Measurements from ENCODE around the gene SERGEF. TPM values are rescaled to one million over a fixed set of nuclear protein-coding genes. Genes with fewer than 3 reads are reported as not detected.
A peak's percentile ranks its signal among the peaks of the same experiment; 100 is the strongest.
"Not testable (repeated sequence)": the region's sequence is repeated elsewhere in the genome, so short reads cannot be mapped to it uniquely, and the experiment has no call there.

The SERGEF gene
- total RNA-seq, 1 donor from 2014 or later = 20.5 TPM

DNA sequence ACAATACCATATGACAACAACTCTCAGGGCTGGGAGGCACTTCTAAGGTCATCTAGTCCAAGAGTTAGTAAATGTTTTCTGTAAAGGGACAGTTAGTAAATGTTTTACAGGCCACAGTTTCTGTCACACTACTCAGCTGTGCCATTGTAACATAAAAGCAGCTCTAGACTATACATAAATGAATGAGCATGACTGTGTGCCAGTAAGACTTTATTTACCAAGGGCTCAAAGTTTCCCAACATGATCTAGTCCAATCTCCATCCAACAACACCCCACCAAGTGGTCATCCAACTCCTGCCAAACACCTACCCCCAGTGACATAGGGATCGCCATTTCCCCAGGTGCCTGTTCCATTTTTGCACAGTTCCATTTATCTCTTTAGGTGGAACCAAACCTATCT lies 12.1 kb downstream of the SERGEF start:
- no peak for DNase-seq (ENCODE audit: low spot score)

DNA sequence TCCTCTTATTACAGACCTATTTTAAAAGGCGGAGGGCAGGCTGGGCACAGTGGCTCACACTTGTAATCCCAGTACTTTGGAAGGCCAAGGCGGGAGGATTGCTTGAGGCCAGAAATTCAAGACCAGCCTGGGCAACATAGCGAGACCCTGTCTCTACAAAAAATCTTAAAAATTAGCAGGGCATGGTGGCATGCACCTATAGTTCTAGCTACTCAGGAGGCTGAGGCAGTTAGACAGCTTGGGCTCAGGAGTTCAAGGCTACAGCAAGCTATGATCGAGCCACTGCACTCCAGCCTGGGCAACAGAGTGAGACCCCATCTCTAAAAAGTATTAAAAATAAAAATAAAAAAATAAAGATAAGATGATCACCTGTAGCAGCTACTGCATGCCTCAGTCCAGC lies 12.7 kb downstream of the SERGEF start:
- DNase-seq (ENCODE audit: low spot score) = not testable (repeated sequence)

DNA sequence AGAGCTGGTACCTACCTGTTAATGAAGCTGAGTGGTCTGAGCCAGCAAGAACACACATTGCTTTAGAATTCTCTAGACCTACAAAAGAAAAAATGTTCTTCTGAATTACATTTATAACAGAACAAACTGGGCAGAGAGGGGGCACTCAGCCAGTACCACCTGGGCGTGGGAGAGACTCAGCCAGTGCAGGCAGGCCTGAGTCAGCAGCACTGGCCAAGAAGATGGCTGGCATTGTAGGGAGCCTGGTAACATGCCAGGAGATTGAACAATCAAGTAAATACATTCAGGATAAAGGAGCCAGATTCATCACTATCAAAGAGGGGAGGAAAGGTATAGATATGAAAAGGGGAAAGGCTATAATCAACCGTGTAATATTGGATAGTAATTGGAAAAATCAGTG lies 19.9 kb downstream of the SERGEF start:
- DNase-seq (ENCODE audit: low spot score) = no peak

DNA sequence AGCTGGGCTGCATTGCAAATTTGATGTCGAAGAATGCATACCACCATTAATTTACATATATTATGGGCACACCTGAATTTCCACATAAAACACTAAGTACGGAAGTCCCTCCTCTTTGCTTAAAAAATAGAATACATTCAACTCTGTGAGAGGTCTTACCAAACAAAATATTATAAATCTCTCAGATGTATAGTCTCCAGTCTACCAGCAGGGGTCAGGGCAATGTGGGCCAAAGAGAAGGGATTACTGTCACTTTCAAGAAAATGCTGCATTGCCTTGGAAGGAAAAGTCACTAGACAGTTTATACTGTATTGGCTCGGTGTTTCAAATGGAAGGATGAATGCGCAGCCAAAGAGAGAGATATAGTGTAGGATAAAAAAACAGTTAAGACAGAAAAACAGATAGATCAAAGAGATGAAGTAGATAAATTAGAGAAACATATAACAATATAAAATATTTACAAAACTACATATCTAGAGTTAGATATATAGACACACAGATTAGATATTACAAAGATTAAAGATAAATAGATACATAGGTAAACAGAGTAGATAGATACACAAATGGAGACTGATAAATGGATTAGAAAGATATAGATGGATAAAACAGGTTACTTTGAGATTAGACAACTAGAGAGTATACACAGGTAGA lies 20.9 kb downstream of the SERGEF start:
- peak; percentile 44 for DNase-seq (ENCODE audit: low spot score)

DNA sequence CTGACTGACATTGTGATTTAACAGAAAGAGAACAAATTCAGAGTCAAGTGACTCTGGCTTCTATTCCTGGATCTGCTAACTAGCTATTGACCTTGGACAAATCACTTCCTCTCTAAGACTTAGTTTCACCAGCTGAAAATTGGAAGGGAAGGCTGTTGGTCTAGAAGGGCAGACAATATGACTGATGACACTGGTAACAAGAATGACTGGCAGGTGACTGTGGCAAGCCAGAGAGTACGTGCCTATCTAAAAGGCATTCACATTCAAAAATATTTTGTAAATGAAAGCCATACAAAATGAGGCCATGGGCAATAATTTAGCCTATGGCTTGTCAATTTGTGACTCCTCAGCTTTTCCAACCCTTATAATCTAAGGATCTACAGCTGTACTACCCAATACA lies 23.5 kb downstream of the SERGEF start:
- DNase-seq (ENCODE audit: low spot score) = no peak

DNA sequence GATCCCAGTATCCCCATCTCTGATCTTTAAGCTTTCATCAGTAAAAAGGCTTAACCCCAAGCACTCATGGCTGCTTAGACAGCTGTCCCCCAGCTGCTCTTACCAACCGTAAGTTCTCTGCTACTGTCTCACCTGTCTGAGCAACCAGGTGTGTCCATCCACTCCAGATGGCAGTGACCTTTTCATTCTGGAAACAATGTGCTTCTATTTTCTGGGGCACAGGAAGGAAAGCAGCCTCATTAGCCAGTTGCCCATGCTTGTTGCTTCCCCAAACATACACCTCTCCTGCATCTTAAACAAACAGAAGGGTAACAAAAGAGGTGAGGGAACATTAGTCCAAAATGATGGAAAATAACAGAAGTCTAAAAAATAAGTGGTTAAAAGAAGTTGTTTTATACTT lies 24.4 kb downstream of the SERGEF start:
- DNase-seq (ENCODE audit: low spot score) = no peak

DNA sequence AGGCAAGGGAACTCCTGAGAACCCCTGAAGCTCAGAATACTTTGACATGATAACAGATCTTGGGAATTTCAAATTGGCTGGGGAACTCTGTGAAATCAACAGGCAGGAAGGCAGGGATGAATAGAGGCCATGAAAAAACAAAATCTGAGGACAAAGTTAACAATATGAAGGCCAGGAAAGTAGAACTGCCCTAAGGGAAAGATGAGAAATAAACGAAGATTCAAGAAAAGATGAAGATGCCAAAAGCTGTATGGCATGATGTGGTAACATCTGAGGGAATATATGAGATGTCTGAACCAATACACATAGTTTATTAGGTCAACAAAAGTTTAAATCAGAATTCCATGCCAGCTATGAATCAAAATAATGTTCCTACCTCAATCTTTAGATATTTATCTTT lies 25.0 kb downstream of the SERGEF start:
- DNase-seq (ENCODE audit: low spot score) = no peak

DNA sequence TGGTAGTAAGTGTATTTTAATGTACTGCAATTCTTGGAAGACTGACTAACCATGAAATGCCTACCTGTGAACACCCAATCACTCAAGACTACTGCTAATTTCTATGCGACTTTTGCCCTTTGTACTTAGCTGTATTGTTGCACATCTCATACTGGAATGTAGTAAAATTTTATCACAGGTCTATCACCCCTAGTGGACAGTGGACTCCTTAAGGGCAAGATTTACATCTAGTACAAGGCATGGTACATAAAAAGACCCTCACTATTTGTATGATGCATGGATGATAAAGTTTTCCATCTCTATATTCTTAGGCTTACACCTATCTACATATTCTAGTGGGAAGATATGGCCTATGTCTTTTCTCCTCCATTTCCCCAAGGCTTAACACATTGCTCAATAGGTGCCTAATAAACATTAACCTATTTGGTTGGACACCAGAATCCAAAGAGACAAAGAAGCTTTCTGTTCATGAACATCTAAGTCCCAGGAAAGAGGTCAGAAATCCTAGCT lies 26.1 kb downstream of the SERGEF start:
- no peak for DNase-seq (ENCODE audit: low spot score)

DNA sequence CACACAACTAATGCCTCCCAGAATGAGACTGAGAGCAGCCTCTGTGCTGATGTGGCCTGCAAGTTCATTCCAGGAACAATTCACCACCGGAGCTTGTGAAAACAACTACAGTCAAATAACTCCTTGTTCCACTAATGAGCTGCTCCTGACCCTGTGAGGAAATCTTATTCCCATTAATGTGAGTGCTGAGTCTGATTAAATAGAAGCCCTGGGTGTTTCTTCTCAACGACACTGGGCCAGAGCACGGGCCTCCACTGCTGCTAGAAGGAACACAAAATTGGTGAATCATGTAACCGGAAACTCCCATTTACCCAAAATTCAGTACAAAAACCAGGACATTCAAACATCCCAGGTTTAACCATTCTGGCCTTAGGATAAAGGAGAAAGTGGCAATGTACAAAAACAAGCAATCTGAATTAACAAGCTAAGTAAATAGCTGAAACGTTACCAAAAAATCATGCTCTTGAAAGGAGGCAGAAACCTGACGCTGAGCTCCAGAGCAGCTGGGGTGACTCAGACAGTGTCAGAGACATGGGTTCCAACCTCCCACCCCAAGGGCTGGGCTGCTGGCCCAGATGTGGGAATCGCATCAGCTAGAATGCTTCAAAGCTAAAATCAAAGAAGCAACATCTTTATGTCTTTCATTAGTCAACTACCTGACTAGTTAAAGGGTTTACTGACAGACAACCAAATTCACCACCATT lies 26.7 kb downstream of the SERGEF start:
- DNase-seq (ENCODE audit: low spot score) = no peak

DNA sequence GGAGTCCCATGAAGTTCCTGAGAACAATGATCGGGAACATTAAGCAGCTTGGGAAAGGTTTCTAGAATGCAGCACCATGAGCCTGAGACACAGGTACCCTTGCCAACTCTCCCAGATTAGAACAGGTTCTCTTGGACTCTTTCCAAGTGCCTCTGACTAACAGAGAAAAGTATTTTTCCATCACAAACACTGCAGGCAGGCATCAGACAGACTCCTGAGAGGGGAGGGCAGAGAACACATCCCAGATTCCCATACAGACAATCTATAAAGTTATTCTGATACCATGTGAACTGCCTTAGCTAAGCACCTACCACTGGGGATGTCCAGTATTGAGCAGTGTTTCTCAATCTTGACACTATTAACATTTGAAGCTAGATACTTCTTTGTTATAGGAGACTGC lies 27.3 kb downstream of the SERGEF start:
- DNase-seq (ENCODE audit: low spot score) = no peak

DNA sequence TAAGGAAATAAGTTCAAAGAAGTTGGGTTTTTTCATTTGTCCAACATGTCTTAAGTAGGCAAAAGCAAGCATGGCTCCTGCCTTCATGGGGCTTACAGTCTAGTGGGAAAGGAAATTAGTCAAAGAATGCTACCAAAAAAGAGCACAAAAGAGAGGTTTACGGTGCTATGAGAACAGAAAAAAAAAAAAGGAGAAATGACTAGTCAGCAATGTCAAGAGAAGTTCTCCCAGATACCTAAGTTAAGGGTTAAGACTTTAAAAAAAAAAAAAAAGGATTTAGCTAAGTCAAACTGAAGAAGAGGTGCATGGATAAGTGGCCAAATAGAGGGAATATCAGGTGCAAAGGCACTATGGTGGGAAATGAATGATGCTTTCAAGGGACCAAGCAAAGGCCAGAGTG lies 29.3 kb downstream of the SERGEF start:
- DNase-seq (ENCODE audit: low spot score) = no peak

DNA sequence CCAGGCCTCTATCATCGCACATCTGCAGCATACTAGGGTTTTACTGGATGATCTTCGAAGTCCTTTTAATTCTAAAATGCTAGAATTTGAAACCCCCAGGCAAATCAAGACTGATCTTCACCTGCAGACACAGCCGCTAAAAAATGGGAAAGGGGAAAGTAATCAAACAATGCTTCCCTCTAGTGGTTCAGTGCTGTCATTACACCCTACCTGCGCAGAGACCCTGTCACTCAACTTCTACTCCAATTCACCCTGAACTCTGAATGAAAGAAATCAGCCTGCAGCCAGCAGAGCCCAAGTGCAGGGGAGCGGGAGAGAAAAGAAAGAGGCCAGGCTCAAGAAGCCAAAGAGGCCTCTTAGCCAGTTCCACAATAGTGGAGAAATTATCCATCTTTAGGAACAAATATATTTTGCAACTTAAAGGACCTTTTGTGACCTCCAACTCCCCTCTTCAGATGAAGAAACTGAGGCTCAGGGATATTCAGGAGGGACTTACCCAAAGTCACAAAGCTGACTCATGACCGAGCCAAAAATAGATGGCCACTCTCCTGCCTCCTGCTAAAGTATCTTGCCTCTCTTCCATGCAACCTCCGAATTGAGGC lies 33.0 kb downstream of the SERGEF start:
- peak; percentile 18 for DNase-seq (ENCODE audit: low spot score)

DNA sequence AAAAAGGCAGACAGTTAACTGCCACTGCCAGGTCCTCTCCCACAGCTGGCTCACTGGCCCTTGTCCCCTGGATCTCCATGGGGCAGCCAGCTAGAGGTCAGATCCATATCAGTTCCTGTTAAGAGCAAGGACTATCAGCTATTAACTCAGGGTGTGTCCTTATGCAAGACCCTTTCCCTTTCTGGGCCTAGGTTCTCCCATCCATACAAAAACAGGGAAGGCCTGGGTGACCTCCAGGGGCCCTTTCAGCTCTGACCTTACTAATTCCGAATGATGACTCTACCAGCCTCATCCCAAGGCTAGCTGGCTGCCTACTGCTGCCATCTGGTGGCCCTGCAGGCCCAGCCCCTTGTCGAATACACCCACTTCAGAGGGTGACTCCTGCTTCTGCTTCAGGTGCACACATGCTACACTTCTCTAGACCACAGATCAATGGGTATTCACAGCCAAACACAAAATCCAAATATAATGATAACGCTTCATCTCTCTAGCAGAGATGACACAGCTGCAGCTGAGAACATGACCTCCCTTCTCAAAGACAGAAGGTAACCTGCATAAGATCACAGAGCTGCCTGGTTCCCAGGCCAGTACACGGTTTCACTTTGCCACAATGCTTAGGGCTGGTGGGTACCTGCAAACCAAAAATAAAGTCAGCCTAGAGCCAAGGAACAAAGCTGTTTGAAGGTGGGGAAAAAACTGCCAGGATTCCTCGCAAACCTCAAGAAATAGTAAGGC lies 34.1 kb downstream of the SERGEF start:
- DNase-seq (ENCODE audit: low spot score) = peak; percentile 11

DNA sequence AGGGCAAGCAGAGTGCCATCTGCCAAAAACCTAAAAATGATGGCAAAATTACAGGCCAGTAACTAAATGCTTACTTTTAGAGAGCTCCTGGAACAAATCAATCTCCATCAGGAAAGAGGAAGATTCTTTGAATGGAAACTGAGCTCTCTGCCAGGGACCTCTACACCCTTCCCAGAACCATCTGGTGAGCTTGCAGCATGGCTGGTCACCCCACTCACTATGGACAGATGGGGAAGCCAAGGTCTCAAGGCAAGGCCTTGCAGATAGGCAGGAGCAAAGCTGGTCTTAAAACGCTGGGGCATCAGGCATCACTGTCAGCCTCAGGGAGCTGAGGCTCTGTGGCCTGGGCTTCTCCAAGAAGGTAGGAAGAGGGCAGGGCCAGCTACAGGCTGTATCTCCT lies 36.2 kb downstream of the SERGEF start:
- DNase-seq (ENCODE audit: low spot score) = no peak

DNA sequence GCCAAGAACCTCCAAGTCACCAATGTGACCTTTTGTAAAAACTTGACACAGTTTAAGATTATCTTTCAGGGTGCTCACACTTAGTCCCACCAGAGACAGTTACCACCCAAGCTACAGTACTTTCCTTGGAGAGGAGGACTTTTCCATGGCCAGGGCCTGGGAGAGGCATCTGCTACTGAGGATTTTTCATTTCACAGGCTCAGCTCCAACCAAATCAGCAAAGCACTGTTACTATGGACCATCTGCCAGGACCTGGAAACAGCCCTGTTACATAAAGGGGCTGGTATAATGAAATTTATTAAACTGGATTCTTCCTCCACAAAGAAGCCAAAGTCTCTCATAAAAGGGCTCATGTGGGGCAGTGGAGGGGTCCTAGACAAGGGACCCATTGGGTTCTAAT lies 38.6 kb downstream of the SERGEF start:
- DNase-seq (ENCODE audit: low spot score) = no peak

DNA sequence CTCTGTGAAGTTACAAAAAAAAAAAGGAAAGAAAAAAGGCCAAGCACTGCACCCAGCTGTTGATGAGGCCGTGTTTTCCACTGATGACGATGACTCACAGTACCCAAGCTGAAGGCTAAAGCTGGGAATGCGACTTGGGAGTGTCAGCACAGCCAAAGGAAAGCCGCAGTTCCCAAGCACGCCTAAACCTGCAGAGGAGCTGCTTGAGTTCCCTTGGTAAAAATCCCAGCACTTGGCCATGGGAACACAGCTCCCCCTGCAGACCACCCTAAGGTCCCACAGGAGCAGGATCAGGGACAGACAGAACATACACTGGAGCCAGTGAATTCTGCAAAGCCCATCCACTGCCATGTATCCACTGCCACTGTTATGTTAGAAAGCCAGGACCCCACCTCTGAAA lies 39.9 kb downstream of the SERGEF start:
- DNase-seq (ENCODE audit: low spot score) = peak; percentile 86

DNA sequence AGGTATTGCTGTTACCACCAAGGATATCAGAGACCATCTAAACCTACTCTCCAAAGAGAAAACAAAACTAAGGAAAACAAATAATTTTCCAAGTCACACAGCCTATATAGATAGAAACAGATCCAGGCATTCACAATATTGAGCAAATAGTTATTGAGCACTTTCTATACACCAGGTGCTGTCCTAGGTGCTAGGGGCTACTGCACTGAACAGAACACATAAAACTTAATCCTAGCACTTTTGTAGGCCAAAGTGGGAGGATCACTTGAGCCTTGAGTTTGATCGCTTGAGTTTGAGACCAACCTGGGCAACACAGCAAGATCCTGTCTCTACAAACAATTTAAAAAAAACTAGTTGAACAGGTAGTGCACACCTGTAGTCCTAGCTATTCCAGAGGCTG lies 44.6 kb downstream of the SERGEF start:
- no peak for DNase-seq (ENCODE audit: low spot score)

DNA sequence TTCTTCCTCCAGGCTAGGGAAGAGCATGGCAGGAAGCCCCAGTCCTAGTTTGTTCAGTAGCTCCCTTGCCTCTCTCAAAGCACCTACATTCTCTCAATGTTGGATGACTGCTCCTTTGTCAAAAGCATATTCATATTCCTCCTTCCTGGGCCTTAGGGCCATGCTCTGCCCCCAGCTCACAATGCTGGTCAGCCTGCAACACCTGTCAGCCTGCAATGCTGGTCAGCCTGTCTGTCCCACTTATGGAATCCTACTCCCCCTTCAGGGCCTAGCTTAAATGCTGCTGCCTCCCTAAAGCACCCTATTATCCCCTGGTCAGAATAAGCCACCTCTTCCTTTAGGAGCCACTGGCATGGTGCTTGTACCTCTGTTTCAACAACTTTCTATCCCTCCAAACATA lies 45.2 kb downstream of the SERGEF start:
- no peak for DNase-seq (ENCODE audit: low spot score)

DNA sequence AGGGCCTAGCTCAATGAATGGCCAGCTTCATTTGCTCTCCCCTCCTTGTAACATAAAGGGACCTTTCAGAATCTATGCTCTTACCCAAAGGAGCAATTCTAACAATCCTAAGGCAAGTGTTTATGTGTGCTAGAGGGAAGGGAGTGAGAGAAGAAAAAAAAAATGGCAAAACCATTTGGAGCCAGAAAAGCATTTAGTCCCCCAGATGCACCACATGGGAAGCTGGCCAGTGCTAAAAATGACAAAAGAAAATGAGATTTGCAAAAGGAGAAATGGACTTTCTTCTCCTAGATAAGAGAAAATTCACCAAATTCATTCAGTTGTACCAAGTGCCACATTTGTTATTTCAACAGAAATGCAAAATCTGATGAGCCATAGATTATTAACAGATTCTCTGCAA lies 52.8 kb downstream of the SERGEF start:
- no peak for DNase-seq (ENCODE audit: low spot score)

DNA sequence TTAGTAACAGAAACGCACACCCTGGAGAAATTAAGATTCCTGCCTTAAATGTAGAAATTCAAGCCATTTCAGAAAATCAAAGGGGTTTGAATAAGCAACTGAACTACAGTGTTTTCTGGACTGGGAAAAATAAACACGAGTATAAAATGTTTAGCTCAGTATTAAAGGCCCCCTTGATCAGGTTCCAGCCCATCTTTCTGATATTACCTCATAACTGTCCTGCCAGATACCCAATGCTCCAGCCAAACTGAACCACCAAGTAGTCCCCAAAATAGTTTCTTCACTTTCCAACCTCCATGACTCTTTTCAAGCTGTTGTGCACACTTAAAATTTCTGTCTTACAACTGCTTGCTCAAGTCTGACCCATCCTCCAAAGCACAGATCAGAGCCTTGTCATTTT lies 54.4 kb downstream of the SERGEF start:
- no peak for DNase-seq (ENCODE audit: low spot score)

DNA sequence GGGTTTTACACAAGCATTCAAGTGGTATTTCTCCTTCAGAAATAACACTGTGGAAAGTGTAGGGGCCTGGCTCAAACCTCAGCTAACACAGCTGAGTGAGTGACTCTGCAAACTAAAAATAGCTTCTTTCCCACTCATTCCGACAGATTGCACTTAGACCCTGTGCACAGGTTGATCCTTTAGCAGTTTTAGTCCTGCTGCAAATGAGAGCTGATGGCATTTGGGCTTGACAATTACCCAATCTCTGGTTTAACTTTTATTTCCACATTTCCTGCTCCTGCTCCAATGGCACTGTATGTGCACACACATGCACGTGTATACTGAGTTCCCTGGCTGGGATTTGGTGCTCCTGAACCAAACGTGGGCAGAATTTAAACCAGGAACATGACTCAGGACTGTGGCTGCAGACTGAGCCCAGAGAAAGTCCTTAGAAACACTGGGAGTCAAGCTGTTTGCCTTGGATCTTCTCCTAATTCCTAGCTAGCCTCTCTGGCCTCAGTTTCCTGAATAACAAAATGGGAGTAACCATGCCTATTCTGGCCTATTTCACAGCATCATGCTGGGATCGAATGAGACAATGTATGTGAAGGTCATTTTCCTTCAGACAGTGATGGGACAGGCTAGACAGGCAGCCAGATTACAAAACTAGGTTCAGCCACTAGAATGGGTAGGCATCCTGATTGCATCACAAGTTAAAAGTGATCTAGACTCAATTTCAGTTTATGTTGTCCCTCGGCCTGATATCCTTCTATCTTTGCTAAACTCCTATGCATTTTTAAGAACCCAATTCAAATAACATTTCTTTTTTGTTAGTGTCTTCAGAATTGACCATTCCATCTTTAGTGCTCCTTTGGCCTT lies 58.2 kb downstream of the SERGEF start:
- no peak for DNase-seq (ENCODE audit: low spot score)

All from umbilical cord (tissue), 2 donors.